HEK293 (cell line): ENCODE measurements around the gene SPOUT1.

ENCODE experiments used
- CTCF ChIA-PET: fragments of 350-600 bp; formaldehyde crosslinking; extraction: SDS; loops from one replicate; lab custom pipeline; 2021; ENCODE audit warnings: antibody characterized with exemption; lab: Yijun Ruan, JAX
- POLR2A ChIA-PET: fragments of 300-600 bp; formaldehyde crosslinking; extraction: SDS; loops from one replicate; lab custom pipeline; 2020; ENCODE audit warnings: antibody characterized with exemption, inconsistent platforms; lab: Yijun Ruan, JAX
- H3K27ac ChIP-seq: fragments of 200-500 bp; sonication (Bioruptor generic); 2 replicates; pipeline ENCODE4 v1.5.1; 2014; ENCODE audit warnings: low read depth, low read length, control low read depth, inconsistent platforms; ENCODE audit errors: extremely low read depth
- H3K36me3 ChIP-seq, 2 experiments: fragments of 200-500 bp in 1 of 2; sonication (Bioruptor generic) in 1 of 2; 1 replicate in 1 of 2; 2 replicates in 1 of 2; pipeline ENCODE4 v1.5.1; 2014 to 2017; ENCODE audit warnings: inconsistent platforms in 2 of 2, low read length in 2 of 2; ENCODE audit not compliant: control insufficient read depth in 2 of 2, insufficient read depth in 1 of 2
- H3K4me1 ChIP-seq: fragments of 200-500 bp; sonication (Bioruptor generic); 2 replicates; pipeline ENCODE4 v1.5.1; 2014; ENCODE audit warnings: mild to moderate bottlenecking, low read length, inconsistent platforms; ENCODE audit not compliant: control insufficient read depth, insufficient read depth
- H3K4me3 ChIP-seq: 2 replicates; pipeline ENCODE4 v1.5.1; 2011; ENCODE audit warnings: low read depth, mild to moderate bottlenecking, control low read depth, low read length, moderate library complexity
- H3K9me3 ChIP-seq: fragments of 200-500 bp; sonication (Bioruptor generic); 2 replicates; pipeline ENCODE4 v1.5.1; 2014; ENCODE audit warnings: low read depth, low read length, inconsistent platforms; ENCODE audit not compliant: control insufficient read depth, insufficient read depth
- IKZF3 ChIP-seq: fragments of 450-650 bp; IDR thresholded peaks from 2 replicates; pipeline ENCODE4 v1.5.0; 2018; ENCODE audit warnings: missing biosample characterization, mild to moderate bottlenecking, missing genetic modification characterization, moderate library complexity
- MYNN ChIP-seq: fragments of 450-650 bp; formaldehyde crosslinking; IDR thresholded peaks from 2 replicates; pipeline ENCODE4 v1.5.1; 2016; ENCODE audit warnings: missing biosample characterization, missing genetic modification characterization, borderline replicate concordance
- PRDM10 ChIP-seq: fragments of 450-650 bp; formaldehyde crosslinking; IDR thresholded peaks from 2 replicates; pipeline ENCODE4 v1.5.1; 2016; ENCODE audit warnings: missing biosample characterization, missing genetic modification characterization
- SP7 ChIP-seq: fragments of 450-650 bp; formaldehyde crosslinking; IDR thresholded peaks from 2 replicates; pipeline ENCODE4 v1.5.1; 2016; ENCODE audit warnings: missing biosample characterization, missing genetic modification characterization
- TSHZ1 ChIP-seq: fragments of 450-650 bp; formaldehyde crosslinking; IDR thresholded peaks from 2 replicates; pipeline ENCODE4 v1.5.1; 2016; ENCODE audit warnings: missing biosample characterization, missing genetic modification characterization, borderline replicate concordance
- ZNF157 ChIP-seq: fragments of 450-650 bp; formaldehyde crosslinking; IDR thresholded peaks from 2 replicates; pipeline ENCODE4 v1.5.1; 2016; ENCODE audit warnings: missing biosample characterization, missing genetic modification characterization
- ZNF175 ChIP-seq: fragments of 450-650 bp; formaldehyde crosslinking; IDR thresholded peaks from 2 replicates; pipeline ENCODE4 v1.5.1; 2016; ENCODE audit warnings: missing biosample characterization, missing genetic modification characterization
- ZNF302 ChIP-seq: fragments of 450-650 bp; formaldehyde crosslinking; IDR thresholded peaks from 2 replicates; pipeline ENCODE4 v1.5.1; 2016; ENCODE audit warnings: missing biosample characterization, missing genetic modification characterization, low read depth
- ZNF366 ChIP-seq: fragments of 450-650 bp; formaldehyde crosslinking; conservative IDR thresholded peaks from 2 replicates; pipeline ENCODE4 v1.5.1; 2016; ENCODE audit warnings: missing biosample characterization, missing genetic modification characterization
- ZNF37A ChIP-seq: fragments of 450-650 bp; IDR thresholded peaks from 2 replicates; pipeline ENCODE4 v1.5.1; 2018; ENCODE audit warnings: missing biosample characterization, missing genetic modification characterization
- ZNF521 ChIP-seq: fragments of 450-650 bp; formaldehyde crosslinking; IDR thresholded peaks from 2 replicates; pipeline ENCODE4 v1.5.1; 2017; ENCODE audit warnings: missing biosample characterization, mild to moderate bottlenecking, missing genetic modification characterization
- ZNF664 ChIP-seq: fragments of 450-650 bp; formaldehyde crosslinking; IDR thresholded peaks from 2 replicates; pipeline ENCODE4 v1.5.1; 2016; ENCODE audit warnings: missing biosample characterization, missing genetic modification characterization
- ZNF747 ChIP-seq: fragments of 450-650 bp; formaldehyde crosslinking; IDR thresholded peaks from 2 replicates; pipeline ENCODE4 v1.5.1; 2016; ENCODE audit warnings: missing biosample characterization, missing genetic modification characterization
- ZSCAN30 ChIP-seq: fragments of 450-650 bp; IDR thresholded peaks from 2 replicates; pipeline ENCODE4 v1.5.1; 2018; ENCODE audit warnings: missing biosample characterization, mild to moderate bottlenecking, missing genetic modification characterization, moderate library complexity
- TF ChIP-seq, protein P1 (sequence below): fragments of 450-650 bp; formaldehyde crosslinking; IDR thresholded peaks from 2 replicates; pipeline ENCODE4 v1.5.1; 2016; ENCODE audit warnings: missing biosample characterization, missing genetic modification characterization
- TF ChIP-seq, protein P2 (sequence below): fragments of 450-650 bp; formaldehyde crosslinking; IDR thresholded peaks from 2 replicates; pipeline ENCODE4 v1.5.1; 2017; ENCODE audit warnings: missing biosample characterization, mild to moderate bottlenecking, missing genetic modification characterization, moderate library complexity
- TF ChIP-seq, protein P3 (sequence below): fragments of 450-650 bp; formaldehyde crosslinking; IDR thresholded peaks from 2 replicates; pipeline ENCODE4 v1.5.1; 2016; ENCODE audit warnings: missing biosample characterization, missing genetic modification characterization

Gene SPOUT1

DNA sequence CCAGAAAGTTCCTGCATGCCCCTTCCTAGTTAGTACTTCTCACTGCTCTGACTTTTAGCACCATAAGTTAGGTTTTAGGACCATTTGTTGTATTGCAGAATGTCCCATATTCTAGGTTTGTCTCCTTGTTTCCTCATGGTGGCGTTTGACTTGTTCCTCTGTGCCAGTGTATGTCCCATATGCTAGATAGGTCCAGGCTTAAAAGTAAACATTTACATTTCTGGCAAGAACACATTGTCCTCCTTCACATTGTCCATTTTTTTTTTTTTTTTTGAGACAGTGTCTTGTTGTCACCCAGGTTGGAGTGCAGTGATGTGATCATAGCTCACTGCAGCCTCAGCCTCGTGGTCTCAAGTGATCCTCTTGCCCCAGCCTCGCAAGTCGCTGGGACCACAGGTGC lies 27.1 kb downstream of the SPOUT1 start:
- Histone ChIP-seq H3K4me1 (no peaks in the 10 kb centered on the region), H3K36me3 (peaks cover 8 to 82% of the 10 kb centered on the region in 2 experiments; a peak in 2 of 3 replicates), H3K9me3 (no peaks in the 10 kb centered on the region), H3K4me3 (no peak overlapping the region), H3K27ac (no peak overlapping the region)
- CTCF ChIA-PET: interaction anchor here (0.5 to 0.6 kb wide), 2 partner anchors 9 to 557 kb away, joined by 3 read pairs; no protein-coding TSS in a partner anchor
- TF ChIP-seq ZNF302 (tag by site-specific recombination): no peak
- TF ChIP-seq ZNF175 (tag by site-specific recombination): no peak
- POLR2A ChIA-PET: interaction anchor here (0.6 to 0.7 kb wide), 2 partner anchors 16 to 412 kb away, joined by 3 read pairs; no protein-coding TSS in a partner anchor

- ChIA-PET CTCF (interaction anchor here (0.6 to 1.4 kb wide), 2 partner anchors 18 to 611 kb away, joined by 5 read pairs; partner anchors contain the start of gene ENDOG), POLR2A (interaction anchor here (2.2 kb wide), 1 partner anchor 19 kb away, joined by 10 read pairs; the partner anchor contains the start of gene ENDOG)
- Histone ChIP-seq H3K4me3 (no peak overlapping the region), H3K4me1 (no peaks in the 10 kb centered on the region), H3K36me3 (peaks cover 8 to 69% of the 10 kb centered on the region in 2 experiments; a peak in 2 of 3 replicates), H3K9me3 (no peaks in the 10 kb centered on the region), H3K27ac (no peak overlapping the region)
- TF ChIP-seq, protein P1, sequence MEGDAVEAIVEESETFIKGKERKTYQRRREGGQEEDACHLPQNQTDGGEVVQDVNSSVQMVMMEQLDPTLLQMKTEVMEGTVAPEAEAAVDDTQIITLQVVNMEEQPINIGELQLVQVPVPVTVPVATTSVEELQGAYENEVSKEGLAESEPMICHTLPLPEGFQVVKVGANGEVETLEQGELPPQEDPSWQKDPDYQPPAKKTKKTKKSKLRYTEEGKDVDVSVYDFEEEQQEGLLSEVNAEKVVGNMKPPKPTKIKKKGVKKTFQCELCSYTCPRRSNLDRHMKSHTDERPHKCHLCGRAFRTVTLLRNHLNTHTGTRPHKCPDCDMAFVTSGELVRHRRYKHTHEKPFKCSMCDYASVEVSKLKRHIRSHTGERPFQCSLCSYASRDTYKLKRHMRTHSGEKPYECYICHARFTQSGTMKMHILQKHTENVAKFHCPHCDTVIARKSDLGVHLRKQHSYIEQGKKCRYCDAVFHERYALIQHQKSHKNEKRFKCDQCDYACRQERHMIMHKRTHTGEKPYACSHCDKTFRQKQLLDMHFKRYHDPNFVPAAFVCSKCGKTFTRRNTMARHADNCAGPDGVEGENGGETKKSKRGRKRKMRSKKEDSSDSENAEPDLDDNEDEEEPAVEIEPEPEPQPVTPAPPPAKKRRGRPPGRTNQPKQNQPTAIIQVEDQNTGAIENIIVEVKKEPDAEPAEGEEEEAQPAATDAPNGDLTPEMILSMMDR (tag by site-specific recombination): no peak
- TF ChIP-seq ZNF157 (tag by site-specific recombination) (no peak), MYNN (tag by site-specific recombination) (no peak), ZNF37A (tag by site-specific recombination) (no peak), ZNF521 (tag by site-specific recombination) (no peak), ZNF747 (no peak), ZSCAN30 (tag by site-specific recombination) (no peak), PRDM10 (no peak), SP7 (no peak), ZNF664 (tag by site-specific recombination) (no peak), IKZF3 (tag by site-specific recombination) (no peak), TSHZ1 (tag by site-specific recombination) (no peak), ZNF366 (tag by site-specific recombination) (no peak)
- TF ChIP-seq, protein P2, sequence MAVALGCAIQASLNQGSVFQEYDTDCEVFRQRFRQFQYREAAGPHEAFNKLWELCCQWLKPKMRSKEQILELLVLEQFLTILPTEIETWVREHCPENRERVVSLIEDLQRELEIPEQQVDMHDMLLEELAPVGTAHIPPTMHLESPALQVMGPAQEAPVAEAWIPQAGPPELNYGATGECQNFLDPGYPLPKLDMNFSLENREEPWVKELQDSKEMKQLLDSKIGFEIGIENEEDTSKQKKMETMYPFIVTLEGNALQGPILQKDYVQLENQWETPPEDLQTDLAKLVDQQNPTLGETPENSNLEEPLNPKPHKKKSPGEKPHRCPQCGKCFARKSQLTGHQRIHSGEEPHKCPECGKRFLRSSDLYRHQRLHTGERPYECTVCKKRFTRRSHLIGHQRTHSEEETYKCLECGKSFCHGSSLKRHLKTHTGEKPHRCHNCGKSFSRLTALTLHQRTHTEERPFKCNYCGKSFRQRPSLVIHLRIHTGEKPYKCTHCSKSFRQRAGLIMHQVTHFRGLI: no peak
- TF ChIP-seq, protein P3, sequence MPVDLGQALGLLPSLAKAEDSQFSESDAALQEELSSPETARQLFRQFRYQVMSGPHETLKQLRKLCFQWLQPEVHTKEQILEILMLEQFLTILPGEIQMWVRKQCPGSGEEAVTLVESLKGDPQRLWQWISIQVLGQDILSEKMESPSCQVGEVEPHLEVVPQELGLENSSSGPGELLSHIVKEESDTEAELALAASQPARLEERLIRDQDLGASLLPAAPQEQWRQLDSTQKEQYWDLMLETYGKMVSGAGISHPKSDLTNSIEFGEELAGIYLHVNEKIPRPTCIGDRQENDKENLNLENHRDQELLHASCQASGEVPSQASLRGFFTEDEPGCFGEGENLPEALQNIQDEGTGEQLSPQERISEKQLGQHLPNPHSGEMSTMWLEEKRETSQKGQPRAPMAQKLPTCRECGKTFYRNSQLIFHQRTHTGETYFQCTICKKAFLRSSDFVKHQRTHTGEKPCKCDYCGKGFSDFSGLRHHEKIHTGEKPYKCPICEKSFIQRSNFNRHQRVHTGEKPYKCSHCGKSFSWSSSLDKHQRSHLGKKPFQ (tag by site-specific recombination): no peak
These were observed 29.5 kb downstream of the SPOUT1 start for GRCh38 chr9:128800061-128800460.
